ENCODE data around the gene CC2D1A.

CC2D1A gene

DNA sequence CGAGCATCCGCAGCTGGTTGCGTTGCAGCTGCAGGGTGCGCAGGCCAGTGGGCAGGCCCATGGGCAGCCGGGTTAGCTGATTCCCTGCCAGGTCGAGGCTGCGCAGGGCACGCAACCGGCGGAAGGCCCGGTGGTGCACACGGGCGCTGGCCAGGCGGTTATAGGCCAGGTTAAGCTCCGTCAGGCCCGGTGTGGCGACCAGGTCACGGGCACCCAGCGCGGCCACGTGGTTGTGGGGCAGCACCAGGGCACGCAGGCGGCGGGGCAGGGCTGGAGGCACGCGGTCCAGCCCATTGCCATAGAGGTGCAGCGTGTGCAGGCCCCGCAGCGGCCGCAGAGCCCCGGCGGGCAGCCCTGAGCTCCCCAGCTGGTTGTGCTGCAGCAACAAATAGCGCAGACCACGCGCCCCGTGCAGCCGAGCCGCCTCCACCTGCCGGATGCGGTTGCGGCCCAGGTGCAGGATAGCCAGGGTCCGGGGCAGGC, 27.0 kb downstream of the CC2D1A start:
- no peak for DNase-seq (ENCODE audit: insufficient read length, low spot score)
- FAIRE-seq, result no peak

DNA sequence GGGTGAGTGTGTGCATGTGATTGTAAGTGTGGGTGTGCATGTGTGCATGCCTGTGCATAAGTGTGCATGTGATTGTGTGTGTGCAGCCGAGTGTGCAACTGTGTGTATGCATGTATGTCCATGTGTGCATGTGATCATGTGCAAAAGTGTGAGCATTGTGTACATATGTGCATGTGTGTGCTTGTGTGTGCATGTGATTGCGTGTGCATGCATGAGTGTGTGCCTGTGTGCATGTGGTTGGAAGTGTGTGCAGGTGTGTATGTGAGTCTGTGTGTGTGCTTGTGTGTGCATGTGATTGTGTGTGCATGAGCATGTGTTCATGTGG, 28.7 kb downstream of the CC2D1A start:
- DNase-seq (ENCODE audit: insufficient read length, low spot score), result no peak
- FAIRE-seq, result no peak

DNA sequence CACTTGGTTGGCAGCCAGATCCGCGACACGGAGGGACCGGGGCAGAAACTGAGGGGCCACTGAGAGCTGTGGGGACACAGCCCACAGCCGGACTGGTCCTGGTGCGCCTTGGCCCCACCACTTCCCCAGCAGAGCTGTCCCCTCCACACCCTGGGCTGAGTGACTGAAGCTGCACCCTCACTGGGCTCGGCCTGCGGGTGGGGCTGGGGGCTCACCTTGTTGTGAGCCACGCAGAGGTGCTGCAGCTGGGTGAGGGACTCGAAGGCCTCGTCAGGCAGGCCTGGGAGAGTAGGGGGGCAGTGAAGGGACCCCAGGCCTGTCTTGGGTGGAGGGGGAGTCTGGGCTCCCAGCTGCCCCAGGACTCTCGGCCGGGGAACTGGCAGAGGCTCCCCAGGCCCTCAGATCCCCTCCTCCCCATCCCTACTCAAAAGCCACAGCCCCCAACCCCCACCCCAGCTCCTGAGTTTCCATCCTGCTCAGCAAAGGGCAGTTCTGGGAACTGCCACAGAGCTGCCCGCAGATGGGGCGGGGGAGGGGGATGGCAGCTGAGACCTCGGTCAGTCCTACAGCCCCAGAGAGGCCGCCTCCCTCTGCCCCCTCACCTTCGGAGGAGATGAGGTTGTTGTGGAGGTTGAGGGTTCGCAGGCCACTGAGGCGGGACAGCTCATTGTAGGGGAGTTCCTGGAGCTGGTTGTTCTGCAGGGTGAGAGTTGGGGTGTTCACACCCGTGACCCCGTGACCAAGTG, 29.9 kb downstream of the CC2D1A start:
- FAIRE-seq (no peak), DNase-seq (ENCODE audit: insufficient read length, low spot score) (no peak)

DNA sequence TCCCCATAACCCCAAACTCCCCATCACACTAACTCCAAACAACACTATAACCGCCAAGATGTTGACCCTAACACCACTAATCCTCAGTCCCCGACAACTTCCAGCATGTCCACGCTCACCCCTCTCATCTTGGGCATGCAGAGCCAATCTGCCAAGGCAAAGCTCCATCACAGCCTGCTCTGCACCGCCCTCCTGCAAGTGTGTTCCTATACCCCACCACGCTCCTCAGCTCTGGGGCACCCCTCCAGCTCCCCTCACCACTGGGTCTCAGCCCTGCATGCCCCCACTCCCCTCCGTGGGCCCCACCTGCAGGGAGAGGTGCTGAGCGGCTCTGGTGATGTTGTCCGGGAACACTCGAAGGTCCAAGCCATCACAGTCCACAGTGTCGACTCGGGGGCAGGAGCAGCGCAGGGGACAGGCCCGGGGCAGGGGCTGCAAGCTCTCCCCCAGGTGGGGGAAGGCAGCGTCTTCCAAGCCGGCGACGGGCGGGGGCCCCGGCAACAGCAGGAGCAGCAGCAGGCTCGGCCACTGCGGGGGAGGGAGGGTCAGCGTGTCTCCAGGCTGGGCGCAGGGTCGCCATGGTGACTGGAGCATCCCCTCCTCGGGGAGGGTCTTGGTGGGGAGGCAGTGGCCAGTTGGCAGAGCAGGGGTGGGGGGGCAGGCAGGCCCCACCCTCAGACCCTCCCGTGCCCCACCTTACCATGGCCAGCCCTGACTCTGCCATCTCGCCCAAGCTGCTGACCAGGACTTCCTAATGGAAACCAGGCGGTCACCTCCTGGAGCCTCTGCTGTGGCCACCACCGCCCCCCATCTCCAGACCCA, 31.7 kb downstream of the CC2D1A start:
- DNase-seq (ENCODE audit: insufficient read length, low spot score), result no peak
- no peak for FAIRE-seq

DNA sequence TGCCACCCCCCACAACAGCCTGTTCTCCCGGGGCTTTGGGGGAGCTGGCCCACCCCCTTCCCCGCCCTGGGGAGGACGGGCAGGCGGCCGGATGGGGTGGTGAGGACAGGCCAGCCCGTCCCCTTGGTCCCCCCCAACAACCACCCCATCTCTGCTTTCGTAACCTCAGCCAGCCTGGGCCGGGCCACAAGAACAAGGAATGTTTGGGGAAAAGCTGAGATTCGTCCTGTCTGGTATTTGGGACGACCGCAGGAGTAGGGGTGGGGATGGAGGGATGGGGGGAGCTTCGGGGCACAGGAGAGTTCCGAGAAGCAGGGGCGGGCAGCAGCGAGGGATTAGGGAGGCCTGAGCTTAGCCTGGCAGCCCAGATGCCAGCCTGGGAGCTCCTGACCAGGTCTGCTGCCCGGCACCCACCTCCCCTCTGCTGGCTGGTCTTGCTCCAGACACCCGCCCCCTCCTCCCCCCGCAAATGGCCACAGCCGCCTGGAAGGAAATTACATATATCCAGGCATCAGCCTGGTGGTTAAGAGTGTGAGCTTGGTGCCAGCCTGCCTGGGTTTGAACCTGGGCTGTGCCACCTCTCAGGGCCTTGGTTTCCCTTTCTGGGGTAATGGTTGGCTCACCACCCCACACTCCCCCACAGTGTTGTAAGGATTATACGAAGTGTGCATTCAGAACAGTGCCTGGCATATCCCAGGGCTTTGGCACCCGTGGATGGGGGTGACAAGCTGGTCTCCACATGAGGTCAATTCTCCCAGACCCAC, 32.5 kb downstream of the CC2D1A start, which contains the start of gene PODNL1:
Gene PODNL1 (minus strand): TSS at position 117 of the 764 bp plus-strand sequence. CDS start 236 bp downstream, outside the sequence.
- no peak for DNase-seq (ENCODE audit: insufficient read length, low spot score)
- FAIRE-seq, result no peak

DNA sequence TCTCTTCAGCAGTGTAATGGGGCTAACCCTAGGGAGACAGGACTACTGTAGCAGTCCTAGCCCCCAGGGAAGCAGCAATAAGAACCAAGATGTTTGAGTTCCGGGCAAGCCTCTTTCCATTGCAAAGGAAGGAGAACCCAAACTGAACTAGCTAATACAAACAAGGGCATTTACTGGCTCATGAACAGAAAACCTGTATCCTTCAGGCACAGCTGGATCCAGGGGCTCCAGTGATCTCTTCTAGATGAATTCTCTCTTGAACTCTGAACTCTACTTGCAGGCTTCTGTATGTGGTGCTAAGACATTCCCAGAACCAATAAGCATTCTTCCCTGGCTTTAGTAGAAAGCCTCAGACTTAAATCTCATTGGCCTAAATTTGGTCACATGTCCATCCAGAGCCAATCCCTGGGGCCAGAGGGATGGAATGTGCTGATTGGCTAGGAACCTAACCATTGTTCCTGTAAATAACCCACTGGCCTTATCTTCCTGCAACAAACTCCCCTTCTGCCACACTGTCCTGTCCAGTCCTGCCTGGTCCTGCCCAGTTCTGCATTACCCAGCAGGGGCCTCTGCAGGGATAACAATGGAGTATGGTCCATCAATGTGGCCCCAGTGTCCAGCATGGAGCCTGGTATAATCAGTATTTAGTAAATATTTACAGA, 36.2 kb downstream of the CC2D1A start:
- FAIRE-seq, result no peak
- DNase-seq (ENCODE audit: insufficient read length, low spot score), result no peak

DNA sequence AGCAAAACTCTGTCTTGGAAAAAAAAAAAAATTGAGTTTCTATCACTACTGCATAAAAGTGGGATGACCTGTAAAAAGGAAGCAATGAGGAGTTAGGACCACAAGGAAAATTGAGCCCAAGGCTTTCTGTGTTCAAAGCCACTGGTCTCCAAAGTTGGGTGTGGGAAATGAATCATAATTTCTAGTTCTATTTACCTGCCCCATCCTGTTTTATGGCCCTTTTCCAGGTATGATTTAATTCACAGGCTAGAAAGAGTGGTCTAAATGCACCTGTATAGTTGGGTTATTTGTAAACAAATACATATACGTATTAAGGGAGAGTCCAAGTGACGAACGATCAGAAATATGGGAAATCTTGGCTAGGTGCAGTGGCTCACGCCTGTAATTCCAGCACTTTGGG, 40.4 kb downstream of the CC2D1A start:
- DNase-seq (ENCODE audit: insufficient read length, low spot score), result no peak
- FAIRE-seq, result no peak

DNA sequence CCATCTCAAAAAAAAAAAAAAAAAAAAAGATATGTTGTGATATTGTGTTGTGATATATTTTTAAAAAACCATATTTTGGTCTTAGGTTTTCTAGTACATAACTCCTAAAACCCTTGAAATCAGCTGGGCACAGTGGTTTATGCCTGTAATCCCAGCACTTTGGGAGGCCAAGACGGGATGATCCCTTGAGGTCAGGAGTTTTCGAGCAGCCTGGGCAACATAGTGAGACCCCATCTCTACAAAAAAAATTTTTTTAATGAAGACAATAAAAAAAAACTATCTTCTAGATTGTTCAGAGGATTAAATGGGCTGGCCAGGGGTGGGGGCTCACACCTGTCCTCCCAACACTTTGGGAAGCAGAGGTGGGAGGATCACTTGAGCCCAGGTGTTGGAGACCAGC, 45.0 kb downstream of the CC2D1A start:
- DNase-seq (ENCODE audit: insufficient read length, low spot score) (no peak), FAIRE-seq (no peak)

DNA sequence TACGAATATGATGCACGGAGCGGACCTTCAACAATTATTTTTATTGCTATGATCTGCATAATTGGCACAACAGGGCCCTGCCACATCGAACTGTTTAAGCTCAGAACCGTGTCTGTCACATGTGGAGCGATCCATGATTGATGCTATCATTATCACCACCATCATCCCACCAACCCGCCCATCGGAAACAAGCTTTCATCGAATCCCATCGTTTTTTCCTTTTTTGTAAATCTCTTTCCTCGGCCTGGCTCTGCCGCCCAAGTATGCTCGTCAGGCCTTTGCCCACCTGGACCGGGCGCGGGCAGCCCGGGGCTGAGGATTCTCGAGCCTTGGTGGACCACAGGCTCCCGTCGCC, 45.8 kb downstream of the CC2D1A start:
- FAIRE-seq, result no peak
- DNase-seq (ENCODE audit: insufficient read length, low spot score), result no peak

DNA sequence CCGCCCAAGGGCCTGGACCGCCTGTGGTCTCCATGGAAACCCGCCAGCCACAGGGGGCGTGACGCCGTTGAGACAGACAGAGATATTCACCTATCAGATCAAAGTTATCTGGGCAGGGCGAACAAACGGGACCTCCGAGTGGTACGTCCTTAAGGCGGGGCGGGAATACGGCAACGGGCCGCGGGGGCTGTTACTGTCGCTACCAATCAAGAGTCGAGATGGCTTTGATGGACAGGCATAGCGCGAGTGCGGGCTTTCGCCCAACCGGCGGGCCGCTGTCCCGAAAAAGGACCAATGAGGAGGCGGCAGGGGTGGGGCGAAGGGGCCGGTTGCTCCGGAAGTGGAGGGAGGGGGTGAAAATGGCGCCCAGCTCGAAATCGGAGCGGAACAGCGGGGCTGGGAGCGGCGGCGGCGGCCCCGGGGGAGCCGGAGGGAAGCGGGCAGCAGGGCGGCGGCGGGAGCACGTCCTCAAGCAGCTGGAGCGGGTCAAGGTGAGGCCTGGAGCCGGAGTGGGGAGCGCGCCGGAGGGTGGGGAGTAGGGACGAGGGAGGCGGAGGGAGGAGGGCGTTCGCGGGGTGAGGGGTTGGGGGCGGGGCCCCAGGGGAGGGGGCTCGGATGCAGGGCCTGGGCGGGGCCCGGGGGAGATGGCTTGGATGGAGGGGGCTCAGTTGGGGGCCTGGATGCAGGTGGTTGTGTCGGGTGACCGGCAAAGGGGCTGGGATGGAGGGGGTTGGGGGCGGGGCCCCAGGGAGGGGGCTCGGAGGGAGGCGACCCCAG, 46.3 kb downstream of the CC2D1A start, which contains the start of gene DCAF15:
Gene DCAF15 (plus strand): TSS at position 356 of the 777 bp plus-strand sequence. CDS start 4 bp downstream, at position 360.
- FAIRE-seq (peak; percentile 100), DNase-seq (ENCODE audit: insufficient read length, low spot score) (peak; percentile 100)

DNA sequence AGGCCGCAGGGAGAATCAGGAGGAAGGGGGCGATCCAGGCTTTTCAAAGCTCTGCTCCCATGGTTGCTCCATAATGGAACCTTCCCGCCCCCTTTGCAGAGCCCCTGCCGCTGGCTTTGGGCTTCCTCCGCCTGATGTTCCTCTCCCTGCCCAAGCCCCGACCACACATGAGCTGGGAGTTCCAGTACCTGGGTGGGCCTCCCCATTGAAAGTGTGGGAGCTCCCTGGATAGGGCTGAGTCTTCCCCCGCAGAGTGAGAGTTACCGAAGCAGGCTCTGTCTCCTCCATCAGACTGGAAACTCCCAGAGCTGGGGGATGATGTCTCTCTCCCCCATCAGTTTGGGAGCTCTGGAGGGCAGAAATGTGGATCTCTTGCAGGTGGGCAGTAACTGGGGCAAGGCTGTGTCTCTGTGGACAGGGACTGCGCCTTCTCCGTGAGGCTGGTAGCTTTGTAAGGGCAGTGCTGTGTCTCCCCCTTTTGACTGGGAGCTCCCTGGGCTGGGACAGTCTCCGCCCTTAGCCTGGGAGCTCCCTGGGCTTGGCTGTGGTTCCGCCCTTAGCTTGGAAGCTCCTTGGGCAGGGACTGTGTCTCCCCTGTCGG, 47.0 kb downstream of the CC2D1A start:
- DNase-seq (ENCODE audit: insufficient read length, low spot score) (no peak), FAIRE-seq (no peak)

DNA sequence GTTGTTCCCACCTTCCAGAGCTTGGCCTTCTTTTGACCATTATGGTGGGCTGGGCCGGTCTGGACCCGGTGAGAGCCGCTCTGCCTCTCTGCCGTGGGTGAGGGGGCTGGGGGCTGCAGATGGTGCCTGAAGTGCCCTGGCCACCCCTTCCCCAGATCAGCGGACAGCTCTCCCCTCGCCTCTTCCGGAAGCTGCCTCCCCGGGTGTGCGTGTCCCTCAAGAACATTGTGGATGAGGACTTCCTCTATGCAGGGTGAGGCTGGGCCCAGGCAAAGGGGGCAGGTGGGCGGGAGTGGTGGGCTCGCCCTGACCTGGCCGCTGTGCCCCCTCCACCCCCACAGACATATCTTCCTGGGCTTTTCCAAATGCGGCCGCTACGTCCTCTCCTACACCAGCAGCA, 48.2 kb downstream of the CC2D1A start:
- FAIRE-seq (no peak), DNase-seq (ENCODE audit: insufficient read length, low spot score) (no peak)

DNA sequence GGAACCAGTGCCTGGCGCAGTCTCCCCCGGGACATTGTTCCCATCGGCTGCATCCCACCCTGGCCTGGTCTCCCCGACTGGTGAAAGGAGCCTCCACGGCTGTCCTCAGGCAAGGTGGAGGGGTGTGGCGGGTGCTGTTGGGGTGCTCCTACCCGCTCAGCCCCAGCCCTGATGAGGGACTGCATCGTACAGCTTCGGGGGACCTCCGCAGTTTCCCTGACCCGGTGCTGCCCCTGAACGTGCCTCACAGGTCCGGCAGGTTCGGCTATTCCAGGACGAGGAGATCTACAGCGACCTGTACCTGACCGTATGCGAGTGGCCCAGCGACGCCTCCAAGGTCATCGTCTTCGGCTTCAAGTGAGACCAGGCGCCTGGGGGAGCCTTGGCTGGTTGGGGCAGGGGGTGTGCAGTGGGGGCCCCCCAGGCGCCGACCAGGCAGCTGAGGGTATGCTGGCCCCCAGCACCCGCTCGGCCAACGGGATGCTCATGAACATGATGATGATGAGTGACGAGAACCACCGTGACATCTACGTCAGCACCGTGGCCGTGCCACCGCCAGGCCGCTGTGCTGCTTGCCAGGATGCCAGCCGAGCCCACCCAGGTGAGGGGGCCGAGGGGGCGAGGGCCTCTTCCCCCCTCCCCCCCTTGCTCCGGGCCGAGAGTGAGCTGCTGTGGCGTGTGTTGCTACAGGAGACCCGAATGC, 49.8 kb downstream of the CC2D1A start:
- no peak for DNase-seq (ENCODE audit: insufficient read length, low spot score)
- no peak for FAIRE-seq

DNA sequence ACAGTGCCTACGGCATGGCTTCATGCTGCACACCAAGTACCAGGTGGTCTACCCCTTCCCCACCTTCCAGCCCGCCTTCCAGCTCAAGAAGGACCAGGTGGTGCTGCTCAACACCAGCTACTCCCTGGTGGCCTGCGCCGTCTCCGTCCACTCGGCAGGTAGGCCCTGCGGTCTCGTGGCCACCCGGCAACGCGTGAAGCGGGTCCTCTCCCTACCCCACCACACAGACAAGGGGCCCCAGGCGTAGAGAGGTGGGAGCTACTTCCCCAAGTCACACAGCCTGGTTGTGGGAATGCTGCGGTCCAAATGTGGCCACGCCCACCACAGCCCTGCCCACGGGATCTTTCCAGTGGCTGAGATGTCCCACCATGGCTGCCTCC, 50.4 kb downstream of the CC2D1A start:
- DNase-seq (ENCODE audit: insufficient read length, low spot score), result no peak
- FAIRE-seq, result no peak

DNA sequence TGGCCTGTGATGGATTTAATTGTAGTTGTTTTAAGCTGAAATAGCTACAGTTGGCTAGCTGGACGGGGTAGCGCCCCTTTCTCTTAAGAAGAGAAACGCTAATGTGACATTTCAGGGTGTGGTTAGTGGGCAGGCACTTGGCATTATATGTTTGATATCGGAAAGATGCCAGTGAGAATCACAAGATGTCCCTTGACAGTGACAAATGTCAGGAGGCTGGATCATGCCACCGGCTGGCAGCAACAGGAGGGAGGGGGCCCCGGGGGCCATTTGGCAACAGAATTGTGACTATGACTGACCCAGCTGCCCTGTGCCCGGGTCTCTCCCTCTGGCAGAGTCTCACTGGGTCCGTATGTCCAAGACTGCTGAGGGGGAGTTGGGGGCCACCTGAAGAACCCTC, 51.0 kb downstream of the CC2D1A start:
- FAIRE-seq (no peak), DNase-seq (ENCODE audit: insufficient read length, low spot score) (no peak)

DNA sequence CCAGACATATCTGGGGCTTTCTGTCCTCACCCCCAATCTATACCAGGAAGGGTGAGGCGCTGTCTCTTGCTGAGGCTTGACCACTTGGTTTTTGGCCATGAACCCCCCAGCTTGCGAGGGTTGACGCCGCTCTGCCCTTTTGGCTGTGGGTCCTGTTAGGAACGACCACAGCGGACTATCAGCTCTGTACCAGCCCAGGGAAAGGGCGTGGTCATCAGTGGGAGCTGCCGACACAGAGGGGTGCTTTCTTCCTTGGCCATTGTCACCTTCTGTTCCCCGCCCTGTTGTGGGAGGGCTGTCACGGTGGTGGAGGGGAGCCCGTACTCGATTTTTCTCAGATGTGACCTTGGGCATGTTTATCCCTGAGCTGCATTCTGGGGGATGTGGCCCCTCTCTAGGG, 52.0 kb downstream of the CC2D1A start:
- DNase-seq (ENCODE audit: insufficient read length, low spot score), result no peak

DNA sequence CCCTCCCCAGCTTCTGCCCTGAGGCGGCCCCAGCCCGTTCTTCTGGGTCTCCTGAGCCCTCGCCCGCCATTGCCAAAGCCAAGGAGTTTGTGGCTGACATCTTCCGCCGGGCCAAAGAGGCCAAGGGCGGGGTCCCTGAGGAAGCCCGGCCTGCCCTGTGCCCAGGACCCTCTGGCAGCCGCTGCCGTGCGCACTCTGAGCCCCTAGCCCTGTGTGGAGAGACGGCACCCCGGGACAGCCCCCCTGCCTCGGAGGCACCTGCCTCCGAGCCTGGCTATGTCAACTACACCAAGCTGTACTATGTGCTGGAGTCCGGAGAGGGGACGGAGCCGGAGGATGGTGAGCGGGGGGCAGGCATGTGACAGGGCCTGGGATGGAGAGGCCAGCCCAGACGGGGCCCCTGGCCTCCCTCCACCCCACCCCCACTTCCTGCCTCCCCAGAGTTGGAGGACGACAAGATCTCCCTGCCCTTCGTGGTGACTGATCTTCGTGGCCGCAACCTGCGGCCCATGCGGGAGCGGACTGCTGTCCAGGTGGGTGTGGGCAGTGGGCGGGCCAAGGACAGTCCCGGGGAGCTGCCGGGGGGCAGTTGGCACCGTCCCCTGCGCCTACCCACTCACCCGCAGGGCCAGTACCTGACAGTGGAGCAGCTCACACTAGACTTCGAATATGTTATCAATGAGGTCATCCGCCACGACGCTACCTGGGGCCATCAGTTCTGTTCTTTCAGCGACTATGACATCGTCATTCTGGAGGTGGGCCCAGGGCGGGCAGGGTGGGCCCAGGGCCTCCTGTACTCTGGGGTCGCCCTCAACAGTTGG, 53.4 kb downstream of the CC2D1A start:
- no peak for FAIRE-seq

More for the DNA sequence above, 52.0 kb downstream of the CC2D1A start:
- no peak for FAIRE-seq

More for the DNA sequence above, 53.4 kb downstream of the CC2D1A start:
- no peak for DNase-seq (ENCODE audit: insufficient read length, low spot score)
